B cell (primary cell): Measurements from ENCODE around the gene GAREM2. TPM values are rescaled to one million over a fixed set of nuclear protein-coding genes. Genes with fewer than 3 reads are reported as not detected.

Experiments used
- ATAC-seq: fragments of 200-7000 bp; cut with Tn5 transposase; one replicate; pipeline ENCODE4 v1.10.0; 2021; ENCODE audit warnings: low read depth, mild to moderate bottlenecking, moderate number of reproducible peaks, moderate library complexity
- CTCF ChIA-PET: fragments of 350-600 bp; sonication (Branson Sonifier 250); formaldehyde crosslinking; loops from one replicate; lab custom pipeline; 2021; ENCODE audit warnings: antibody characterized with exemption, inconsistent platforms; lab: Charles Lee
- POLR2A ChIA-PET: fragments of 350-600 bp; sonication (Branson Sonifier 250); formaldehyde crosslinking; loops from one replicate; lab custom pipeline; 2021; ENCODE audit warnings: antibody characterized with exemption; lab: Charles Lee
- DNase-seq: peaks from one replicate; pipeline ENCODE4 v3.0.0; 2013
- H2AFZ ChIP-seq: 2 replicates; pipeline ENCODE4 v1.6.1; 2012; ENCODE audit warnings: mild to moderate bottlenecking, low read depth, low read length; ENCODE audit not compliant: insufficient read depth, poor library complexity, severe bottlenecking
- H3K27ac ChIP-seq, 2 donors: 1 replicate in 1 of 2; 2 replicates in 1 of 2; pipeline ENCODE4 v1.5.1; 2012 to 2013; ENCODE audit warnings: low read length in 2 of 2, mild to moderate bottlenecking in 2 of 2, moderate library complexity in 1 of 2
- H3K27me3 ChIP-seq, 4 experiments: fragments of 200-600 bp in 1 of 4; sonication (generic) in 1 of 4; replicated peaks in 1 of 4; 1 replicate in 2 of 4; 2 replicates in 2 of 4; pipeline versions ENCODE4 v1.6.1 to v1.7.0; 2013 to 2016; ENCODE audit warnings: low read length in 3 of 4, mild to moderate bottlenecking in 2 of 4, mixed read lengths in 1 of 4, moderate library complexity in 1 of 4; ENCODE audit not compliant: insufficient read depth in 4 of 4, control insufficient read depth in 3 of 4; ENCODE audit errors: control extremely low read depth in 1 of 4
- H3K36me3 ChIP-seq, 2 experiments: replicated peaks in 1 of 2; 1 replicate in 1 of 2; 2 replicates in 1 of 2; pipeline versions ENCODE4 v1.6.1 to v1.7.1; 2013; ENCODE audit warnings: low read length in 1 of 2; ENCODE audit not compliant: insufficient read depth in 2 of 2, control insufficient read depth in 1 of 2; ENCODE audit errors: control extremely low read depth in 1 of 2, extremely low read depth in 1 of 2
- H3K4me1 ChIP-seq, 2 donors: fragments of 200-600 bp in 1 of 2; sonication (generic) in 1 of 2; 1 replicate in 1 of 2; 2 replicates in 1 of 2; pipeline versions ENCODE4 v1.5.1 to v1.6.1; 2013 to 2017; ENCODE audit warnings: low read length in 2 of 2; ENCODE audit not compliant: control insufficient read depth in 2 of 2, insufficient read depth in 2 of 2
- H3K4me2 ChIP-seq: replicated peaks from 2 replicates; pipeline ENCODE3; 2012; ENCODE audit warnings: mild to moderate bottlenecking, low read depth, low read length; ENCODE audit not compliant: poor library complexity, severe bottlenecking
- H3K4me3 ChIP-seq, 5 experiments: fragments of 200-600 bp in 1 of 5; sonication (generic) in 1 of 5; 1 replicate in 3 of 5; 2 replicates in 2 of 5; pipeline versions ENCODE4 v1.5.1 to v1.7.0; 2011 to 2016; ENCODE audit warnings: low read length in 4 of 5, mild to moderate bottlenecking in 4 of 5, low read depth in 2 of 5, control low read depth in 1 of 5, moderate library complexity in 1 of 5; ENCODE audit not compliant: insufficient read depth in 1 of 5; ENCODE audit errors: control extremely low read depth in 1 of 5, extremely low read depth in 1 of 5
- H3K79me2 ChIP-seq: fragments of 200-600 bp; sonication (generic); one replicate; pipeline ENCODE4 v1.6.0; 2016; ENCODE audit warnings: low read length; ENCODE audit not compliant: control insufficient read depth, insufficient read depth
- H3K9ac ChIP-seq: fragments of 200-600 bp; sonication (generic); 2 replicates; pipeline ENCODE4 v1.6.1; 2017; ENCODE audit warnings: mild to moderate bottlenecking, low read length, moderate library complexity
- H3K9me3 ChIP-seq, 3 donors: one replicate each; pipeline versions ENCODE4 v1.6.1 to v1.7.1; 2013; ENCODE audit warnings: low read length in 2 of 3; ENCODE audit not compliant: control insufficient read depth in 2 of 3, insufficient read depth in 1 of 3; ENCODE audit errors: control extremely low read depth in 1 of 3
- H4K20me1 ChIP-seq: 2 replicates; pipeline ENCODE4 v1.6.0; 2012; ENCODE audit warnings: mild to moderate bottlenecking, low read length; ENCODE audit not compliant: insufficient read depth, control insufficient read depth, poor library complexity, severe bottlenecking
- H3K27ac Mint-ChIP-seq: one replicate; pipeline ENCODE4 v1.8.0; 2021; ENCODE audit warnings: mixed read lengths
- H3K27me3 Mint-ChIP-seq: one replicate; pipeline ENCODE4 v1.8.0; 2021; ENCODE audit warnings: mixed read lengths
- H3K4me1 Mint-ChIP-seq: one replicate; pipeline ENCODE4 v1.8.0; 2021; ENCODE audit warnings: mixed read lengths
- H3K4me3 Mint-ChIP-seq: one replicate; pipeline ENCODE4 v1.8.0; 2021; ENCODE audit warnings: mixed read lengths
- H3K9me3 Mint-ChIP-seq: one replicate; pipeline ENCODE4 v1.8.0; 2022; ENCODE audit warnings: mixed read lengths; ENCODE audit not compliant: insufficient read depth
- EZH2 ChIP-seq: IDR thresholded peaks from 2 replicates; pipeline ENCODE4 v1.6.1; 2012; ENCODE audit warnings: borderline replicate concordance, low read depth, mild to moderate bottlenecking, moderate library complexity, low read length; ENCODE audit not compliant: insufficient read depth, poor library complexity, severe bottlenecking
- WGBS: methylation state at CpG from one replicate; pipeline ENCODE4 v1.1.5; 2013; ENCODE audit warnings: missing lambda C conversion rate; ENCODE audit not compliant: insufficient coverage; 5-methylcytosine and 5-hydroxymethylcytosine counted together
- intact Hi-C: fragments of 100-400 bp; cut with micrococcal nuclease; formaldehyde crosslinking; loops from one replicate; pipeline ENCODE4 v1.10.0; 2022
- polyA plus RNA-seq: library from polyadenylated mRNA; depleted of rRNA; stranded (reverse); fragments of >200 nt; gene quantifications from 2 replicates; pipeline ENCODE4 v1.2.3, GENCODE V29; 2012
- total RNA-seq, 2 donors: library from RNA; stranded (reverse); fragments of 120-200 nt in 1 of 2; gene quantifications; 1 replicate in 1 of 2; 2 replicates in 1 of 2; pipeline versions ENCODE4 v1.2.3 to v1.2.4, GENCODE V29; 2013 to 2022
- TF ChIP-seq, protein P1 (sequence below): fragments of 200-600 bp; IDR thresholded peaks from one replicate; pipeline ENCODE4 v1.8.0; 2022; ENCODE audit warnings: antibody characterized with exemption, mild to moderate bottlenecking

GAREM2 gene
- total and polyA plus RNA-seq, 2 donors (not counting 1 experiment from before 2014, with no cell fraction given), result 0.27 to 1.7 TPM

DNA sequence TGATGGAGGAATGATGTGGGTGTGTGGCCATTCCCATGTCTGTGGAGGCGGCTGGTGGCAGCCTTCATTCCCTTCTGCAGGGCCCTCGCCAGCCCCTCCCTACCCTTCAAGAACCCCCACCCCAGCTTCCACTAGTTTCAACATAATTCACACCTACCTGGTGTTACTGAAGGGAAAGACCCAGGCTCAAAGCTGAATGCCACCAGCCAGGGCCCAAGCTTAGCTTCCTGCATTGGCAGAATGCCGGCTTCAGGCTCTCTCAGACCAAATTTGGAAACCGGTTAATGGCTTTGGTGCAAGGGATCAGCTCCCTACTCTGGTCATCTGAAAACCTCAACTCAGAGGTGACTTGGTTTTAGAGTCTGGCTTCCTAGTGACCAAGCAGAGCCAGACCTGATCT, 16.9 kb downstream of the GAREM2 start:
- Histone ChIP-seq H4K20me1 (no peaks in the 10 kb centered on the region), H3K36me3 (peaks cover 2 to 44% of the 10 kb centered on the region in 2 experiments), H3K4me2 (no peak overlapping the region), H3K27ac (no peak overlapping the region), H3K79me2 (no peaks in the 10 kb centered on the region), H3K9me3 (no peaks in the 10 kb centered on the region), H3K27me3 (peaks cover 0 to 9% (median 1%) of the 10 kb centered on the region in 4 experiments), H2AFZ (no peak overlapping the region), H3K9ac (no peak overlapping the region), H3K4me3 (no peak overlapping the region), H3K4me1 (peaks cover 8% of the 10 kb centered on the region in 2 donors)
- Mint-ChIP-seq H3K9me3 (no peaks in the 10 kb centered on the region), H3K27ac (no peak overlapping the region), H3K27me3 (no peaks in the 10 kb centered on the region), H3K4me1 (peaks cover 10% of the 10 kb centered on the region), H3K4me3 (no peak overlapping the region)
- POLR2A ChIA-PET, result no interaction called here
- no peak for DNase-seq
- intact Hi-C loops, result no loop called here
- CTCF ChIA-PET, result interaction anchor here (0.6 kb wide), 1 partner anchor 45 kb away, joined by 3 read pairs; no protein-coding TSS in a partner anchor
- no peak for ATAC-seq
- 95% methylated on average over 2 of the region's 4 CpGs for WGBS
- no peak for TF ChIP-seq EZH2
- TF ChIP-seq, protein P1, sequence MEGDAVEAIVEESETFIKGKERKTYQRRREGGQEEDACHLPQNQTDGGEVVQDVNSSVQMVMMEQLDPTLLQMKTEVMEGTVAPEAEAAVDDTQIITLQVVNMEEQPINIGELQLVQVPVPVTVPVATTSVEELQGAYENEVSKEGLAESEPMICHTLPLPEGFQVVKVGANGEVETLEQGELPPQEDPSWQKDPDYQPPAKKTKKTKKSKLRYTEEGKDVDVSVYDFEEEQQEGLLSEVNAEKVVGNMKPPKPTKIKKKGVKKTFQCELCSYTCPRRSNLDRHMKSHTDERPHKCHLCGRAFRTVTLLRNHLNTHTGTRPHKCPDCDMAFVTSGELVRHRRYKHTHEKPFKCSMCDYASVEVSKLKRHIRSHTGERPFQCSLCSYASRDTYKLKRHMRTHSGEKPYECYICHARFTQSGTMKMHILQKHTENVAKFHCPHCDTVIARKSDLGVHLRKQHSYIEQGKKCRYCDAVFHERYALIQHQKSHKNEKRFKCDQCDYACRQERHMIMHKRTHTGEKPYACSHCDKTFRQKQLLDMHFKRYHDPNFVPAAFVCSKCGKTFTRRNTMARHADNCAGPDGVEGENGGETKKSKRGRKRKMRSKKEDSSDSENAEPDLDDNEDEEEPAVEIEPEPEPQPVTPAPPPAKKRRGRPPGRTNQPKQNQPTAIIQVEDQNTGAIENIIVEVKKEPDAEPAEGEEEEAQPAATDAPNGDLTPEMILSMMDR, result no peak

DNA sequence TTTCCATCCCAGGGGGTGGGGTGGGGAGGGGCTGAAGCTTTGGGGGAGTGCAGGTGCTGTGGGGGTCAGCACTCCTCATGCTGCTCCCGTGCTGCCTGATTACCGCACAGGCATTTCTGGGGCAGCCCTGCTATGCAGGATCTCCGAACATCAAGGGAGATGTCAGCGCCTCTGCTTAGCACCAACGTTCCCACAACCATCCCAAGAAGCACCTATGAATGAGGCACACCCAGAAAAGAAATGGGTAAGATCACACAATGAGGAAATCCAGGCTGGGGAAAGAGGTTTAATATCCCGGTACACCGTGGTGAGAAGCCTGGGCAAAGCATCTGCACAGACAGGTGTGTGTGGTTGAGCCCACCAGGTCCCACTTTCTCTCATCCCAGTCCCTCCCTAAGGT, 17.5 kb downstream of the GAREM2 start:
- POLR2A ChIA-PET, result no interaction called here
- Mint-ChIP-seq H3K27ac (no peak overlapping the region), H3K4me3 (no peak overlapping the region), H3K9me3 (no peaks in the 10 kb centered on the region), H3K27me3 (no peaks in the 10 kb centered on the region), H3K4me1 (peaks cover 11% of the 10 kb centered on the region)
- Histone ChIP-seq H3K4me3 (no peak overlapping the region), H3K36me3 (peaks cover 4 to 50% of the 10 kb centered on the region in 2 experiments), H3K9ac (no peak overlapping the region), H3K27me3 (peaks cover 0 to 6% (median 1%) of the 10 kb centered on the region in 4 experiments), H3K79me2 (no peaks in the 10 kb centered on the region), H3K27ac (no peak overlapping the region), H3K9me3 (no peaks in the 10 kb centered on the region), H2AFZ (no peak overlapping the region), H3K4me1 (peaks cover 4% of the 10 kb centered on the region in 2 donors), H4K20me1 (no peaks in the 10 kb centered on the region), H3K4me2 (no peak overlapping the region)
- no peak for ATAC-seq
- 94% methylated on average over 7 of the region's 7 CpGs for whole genome bisulfite sequencing
- TF ChIP-seq, protein P1, result no peak
- no peak for TF ChIP-seq EZH2
- CTCF ChIA-PET, result no interaction called here
- intact Hi-C loops, result no loop called here
- DNase-seq, result no peak
